NCI-H146 treated with DMSO at 0.1 percent for 48 hours (cell line): ENCODE data around the gene ADGRG3.

Experiments
- DNase-seq: peaks from one replicate; lab custom pipeline; 2025; ENCODE audit not compliant: unreplicated experiment; lab: John Stamatoyannopoulos, UW

ADGRG3 gene

GRCh38 chr16:57679767-57680482 is 11.8 kb downstream of the ADGRG3 start:
- no peak for DNase-seq

GRCh38 chr16:57680842-57681375 is 12.8 kb downstream of the ADGRG3 start:
- no peak for DNase-seq

- no peak for DNase-seq
Measured at GRCh38 chr16:57681950-57682728, 14.0 kb downstream of the ADGRG3 start.

- DNase-seq: no peak
Measured at GRCh38 chr16:57682809-57683635, 14.9 kb downstream of the ADGRG3 start.

GRCh38 chr16:57683636-57684545 is 15.8 kb downstream of the ADGRG3 start:
- DNase-seq: no peak

GRCh38 chr16:57684626-57685358 is 16.7 kb downstream of the ADGRG3 start:
- no peak for DNase-seq

GRCh38 chr16:57685633-57686032 is 17.5 kb downstream of the ADGRG3 start:
- DNase-seq: no peak

- no peak for DNase-seq
Measured at GRCh38 chr16:57686577-57686976, 18.5 kb downstream of the ADGRG3 start.

GRCh38 chr16:57687363-57687929 is 19.3 kb downstream of the ADGRG3 start:
- no peak for DNase-seq

- DNase-seq: no peak
Measured at GRCh38 chr16:57688487-57688986, 20.4 kb downstream of the ADGRG3 start.

GRCh38 chr16:57688987-57689761 is 21.1 kb downstream of the ADGRG3 start:
- DNase-seq: no peak

- no peak for DNase-seq
Measured at GRCh38 chr16:57689762-57690558, 21.9 kb downstream of the ADGRG3 start.

- DNase-seq: no peak
Measured at GRCh38 chr16:57690782-57691471, 22.8 kb downstream of the ADGRG3 start.

- DNase-seq: no peak
Measured at GRCh38 chr16:57692636-57693035, 24.5 kb downstream of the ADGRG3 start.

- DNase-seq: no peak
Measured at GRCh38 chr16:57693550-57693949, 25.4 kb downstream of the ADGRG3 start.

GRCh38 chr16:57694231-57694724 is 26.2 kb downstream of the ADGRG3 start:
- DNase-seq: no peak
